NCI-H345 (cell line): ENCODE data around the gene CPSF4.

Source experiments
- DNase-seq: peaks from one replicate; lab custom pipeline; 2025; lab: John Stamatoyannopoulos, UW

The CPSF4 gene

DNA sequence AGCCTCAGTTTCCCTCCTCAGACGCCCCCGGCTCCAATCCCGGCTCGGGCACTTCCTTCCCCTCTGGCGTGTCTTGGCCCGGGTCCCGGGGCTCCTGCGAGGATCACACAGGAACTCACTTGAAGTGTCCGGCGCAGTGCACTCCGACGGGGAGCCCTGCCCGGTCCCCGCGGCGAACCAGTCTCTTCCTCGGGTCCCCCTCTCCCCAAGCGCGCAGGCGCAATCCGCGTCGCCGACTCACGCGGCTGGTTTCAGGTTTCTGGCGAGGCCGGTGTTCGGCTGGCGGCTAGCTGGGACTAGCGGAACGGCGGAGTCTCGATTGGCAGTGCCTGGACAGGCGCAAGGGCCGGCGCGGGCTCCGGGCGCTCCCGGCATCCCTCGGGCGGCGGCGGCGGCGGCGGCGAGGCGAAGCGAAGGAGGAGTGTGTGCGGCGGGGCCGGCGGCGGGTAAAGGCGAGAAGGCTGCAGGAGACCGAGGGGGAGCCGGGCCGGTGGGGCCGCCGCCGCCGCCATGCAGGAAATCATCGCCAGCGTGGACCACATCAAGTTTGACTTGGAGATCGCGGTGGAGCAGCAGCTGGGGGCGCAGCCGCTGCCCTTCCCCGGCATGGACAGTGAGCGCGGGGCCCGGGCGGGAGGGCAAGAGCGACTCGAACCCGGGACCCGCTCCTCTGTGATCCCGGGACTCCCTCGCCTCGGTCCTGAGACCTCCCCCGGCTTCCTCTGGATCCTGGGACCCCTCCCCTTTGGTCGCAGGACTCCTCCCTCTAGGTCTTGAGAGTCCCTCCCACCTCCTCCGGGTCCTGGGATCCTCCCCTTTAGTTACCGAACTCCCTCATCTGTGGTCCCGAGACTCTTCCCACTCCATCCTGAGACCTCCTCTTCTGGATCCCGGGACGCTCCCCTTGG, at the start of gene CPSF4, which contains the start of gene PTCD1:
Gene CPSF4, plus strand, starts transcription at position 371 of the 908 bp plus-strand sequence. Its CDS starts 140 bp downstream, at position 511.
Gene PTCD1, minus strand, starts transcription at position 226 of the 908 bp plus-strand sequence. CDS start 3,556 bp downstream, outside the sequence.
- peak; percentile 93 for DNase-seq

DNA sequence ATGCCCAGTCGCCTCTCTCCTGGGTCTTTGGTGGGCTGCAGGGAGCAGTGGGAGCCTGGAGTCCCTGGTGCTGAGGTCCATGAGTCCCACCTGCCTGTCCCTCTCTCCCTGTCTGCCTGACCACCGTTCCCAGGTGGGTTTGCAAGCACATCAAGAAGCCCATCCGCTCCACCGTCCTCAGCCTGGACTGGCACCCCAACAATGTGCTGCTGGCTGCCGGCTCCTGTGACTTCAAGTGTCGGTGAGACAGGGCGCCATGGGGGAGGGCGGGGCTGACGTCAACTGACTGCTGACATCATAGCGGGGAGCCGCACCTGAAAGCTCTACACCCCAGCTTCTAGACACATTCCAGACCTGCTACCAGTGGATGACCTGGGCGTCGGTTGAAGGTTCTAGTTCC, 49.0 kb upstream of the CPSF4 start:
- DNase-seq: no peak

DNA sequence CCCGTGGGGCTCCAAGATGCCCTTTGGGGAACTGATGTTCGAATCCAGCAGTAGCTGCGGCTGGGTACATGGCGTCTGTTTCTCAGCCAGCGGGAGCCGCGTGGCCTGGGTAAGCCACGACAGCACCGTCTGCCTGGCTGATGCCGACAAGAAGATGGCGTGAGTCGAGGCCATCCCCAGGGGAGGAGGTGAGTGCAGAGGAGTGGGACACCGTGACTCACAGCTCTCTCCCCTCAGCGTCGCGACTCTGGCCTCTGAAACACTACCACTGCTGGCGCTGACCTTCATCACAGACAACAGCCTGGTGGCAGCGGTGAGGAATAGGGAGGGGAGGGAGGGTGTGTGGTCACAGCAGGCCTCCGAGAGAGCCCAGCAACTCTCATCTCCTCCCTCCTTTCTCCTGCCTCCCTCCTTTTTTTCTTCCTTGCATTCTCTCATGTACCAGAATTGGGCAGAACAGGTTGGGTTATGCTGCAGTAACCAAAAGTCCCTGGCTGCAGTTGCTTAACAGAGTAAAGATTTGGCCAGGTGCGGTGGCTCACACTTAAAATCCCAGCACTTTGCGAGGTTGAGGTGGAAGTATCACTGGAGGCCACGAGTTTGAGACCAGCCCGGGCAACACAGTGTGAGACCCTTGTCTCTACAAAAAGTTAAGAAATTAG, 47.7 kb upstream of the CPSF4 start:
- no peak for DNase-seq

DNA sequence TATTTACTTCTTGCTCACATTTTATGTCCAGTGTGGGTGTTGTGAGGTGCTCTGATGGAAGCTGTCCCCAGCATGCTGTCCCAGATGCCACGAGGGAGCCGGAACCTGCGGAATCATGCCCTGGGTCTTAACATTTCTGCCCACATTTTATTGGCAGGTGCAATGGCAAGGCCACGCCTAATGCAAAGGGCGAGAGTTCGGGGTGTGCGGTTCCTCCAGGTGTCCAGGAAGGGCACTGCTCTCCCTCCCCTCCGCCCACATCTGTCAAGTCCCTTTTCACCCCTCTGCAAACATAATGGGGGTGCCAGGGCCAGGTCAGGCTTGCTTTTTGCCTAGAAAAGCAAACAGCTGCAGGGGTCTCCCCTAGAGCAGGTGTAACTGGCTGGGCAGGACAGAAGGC, 46.7 kb upstream of the CPSF4 start:
- DNase-seq: no peak

DNA sequence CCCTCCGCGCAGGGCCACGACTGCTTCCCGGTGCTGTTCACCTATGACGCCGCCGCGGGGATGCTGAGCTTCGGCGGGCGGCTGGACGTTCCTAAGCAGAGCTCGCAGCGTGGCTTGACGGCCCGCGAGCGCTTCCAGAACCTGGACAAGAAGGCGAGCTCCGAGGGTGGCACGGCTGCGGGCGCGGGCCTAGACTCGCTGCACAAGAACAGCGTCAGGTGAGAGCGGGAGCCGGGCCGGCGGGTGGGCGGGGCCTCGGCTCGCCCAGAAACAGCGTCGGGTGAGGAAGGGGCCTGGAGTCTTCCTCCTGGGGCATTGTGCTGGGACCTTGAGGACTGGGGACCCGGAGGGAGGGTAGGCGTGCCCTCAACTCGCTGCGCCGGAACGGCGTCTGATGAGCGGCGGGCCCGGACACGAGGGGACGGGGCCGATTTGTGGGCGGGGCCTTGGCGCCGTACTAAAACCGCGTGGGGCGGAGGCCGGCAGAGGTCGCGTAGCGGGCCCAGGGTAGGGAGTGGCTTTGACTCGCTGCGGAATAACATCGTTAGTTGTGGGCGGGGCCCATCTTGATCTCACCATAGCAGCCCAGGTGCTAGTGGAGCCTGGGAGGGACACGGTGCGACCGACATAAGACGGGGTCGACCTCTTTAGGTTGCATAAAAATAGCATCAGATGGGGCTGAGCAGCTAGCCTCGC, 45.9 kb upstream of the CPSF4 start:
- DNase-seq: peak; percentile 63

DNA sequence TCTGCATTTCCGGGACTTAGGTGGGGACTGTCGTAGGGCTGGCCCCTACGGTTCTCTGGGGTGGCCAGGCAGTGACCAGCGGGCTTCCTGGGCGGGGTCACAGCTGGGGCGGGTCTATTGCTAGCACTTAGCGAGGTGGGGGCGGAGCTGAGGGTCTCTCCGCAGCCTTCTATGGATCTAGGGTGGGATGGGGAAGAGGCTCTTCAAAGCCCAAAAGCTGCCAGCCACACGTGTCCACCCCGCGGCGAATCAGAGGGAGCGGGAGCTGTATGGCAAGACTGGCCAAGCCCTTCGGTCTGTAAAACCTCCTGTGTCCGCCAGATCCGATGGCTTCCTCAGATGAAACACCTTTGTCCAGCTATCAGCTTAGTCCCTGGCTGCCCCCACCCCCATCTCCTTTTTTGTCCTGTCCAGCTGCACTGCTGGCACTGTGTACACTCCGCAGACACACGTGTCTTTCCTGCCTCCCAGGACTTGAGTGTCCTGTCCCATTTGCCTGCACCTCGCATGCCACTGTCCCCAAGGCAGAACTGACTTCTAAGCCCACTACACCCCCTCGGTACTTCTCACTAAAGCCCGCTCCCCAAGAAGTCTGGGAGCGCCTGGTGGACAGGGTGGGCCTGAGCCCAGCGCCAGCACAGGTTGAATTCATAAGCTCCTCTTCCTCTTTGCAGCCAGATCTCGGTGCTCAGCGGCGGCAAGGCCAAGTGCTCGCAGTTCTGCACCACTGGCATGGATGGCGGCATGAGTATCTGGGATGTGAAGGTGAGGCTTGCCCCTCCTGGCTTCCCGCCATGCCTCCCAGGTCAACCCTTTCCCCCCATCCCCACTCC, 45.2 kb upstream of the CPSF4 start:
- DNase-seq: peak; percentile 43

DNA sequence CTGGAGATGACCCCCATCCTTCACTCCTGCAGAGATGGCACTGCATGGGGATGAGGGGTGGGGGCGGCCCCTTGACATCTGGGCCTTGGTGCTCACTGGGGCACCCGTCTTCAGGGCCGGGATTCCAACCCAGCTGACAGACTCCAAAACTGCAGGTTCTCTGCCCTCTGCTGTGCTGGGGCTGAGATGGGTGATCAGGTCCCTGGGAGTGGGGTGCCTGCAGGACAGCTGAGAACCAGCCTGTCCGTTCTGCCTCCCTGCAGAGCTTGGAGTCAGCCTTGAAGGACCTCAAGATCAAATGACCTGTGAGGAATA, 44.6 kb upstream of the CPSF4 start:
- no peak for DNase-seq

DNA sequence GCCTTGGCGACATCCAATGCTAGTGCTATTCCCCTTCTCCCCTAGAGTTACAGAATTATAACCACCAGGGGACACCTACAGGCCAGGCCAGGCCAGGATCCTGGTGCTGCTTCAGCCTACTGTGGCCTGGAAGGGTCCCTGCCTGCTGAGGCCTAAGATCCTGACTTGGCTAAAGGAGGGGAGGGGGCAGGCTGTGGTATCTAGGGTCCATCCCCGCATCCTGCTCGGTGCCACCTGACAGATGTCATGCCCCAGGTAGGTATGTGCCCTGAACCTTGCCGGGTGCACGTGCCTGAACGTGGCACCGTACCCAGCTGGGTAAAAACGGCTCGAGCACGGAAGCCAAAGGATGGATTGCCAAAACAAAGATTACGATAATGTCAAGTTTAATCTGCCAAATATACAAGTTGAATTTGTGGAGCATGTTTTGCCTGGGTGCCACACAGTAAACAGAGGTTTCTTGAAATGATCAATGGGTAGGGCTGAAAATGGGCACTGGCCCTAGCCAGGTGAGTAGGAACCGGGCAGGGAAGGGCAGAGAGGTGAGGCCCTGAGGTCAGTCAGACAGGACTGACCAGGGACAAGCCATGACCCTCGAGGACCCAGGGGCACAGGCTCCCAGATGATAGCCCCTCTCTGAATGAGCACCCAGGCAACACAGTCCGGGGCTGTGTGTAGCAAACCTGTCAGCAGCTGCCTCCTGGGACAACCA, 43.0 kb upstream of the CPSF4 start:
- no peak for DNase-seq

DNA sequence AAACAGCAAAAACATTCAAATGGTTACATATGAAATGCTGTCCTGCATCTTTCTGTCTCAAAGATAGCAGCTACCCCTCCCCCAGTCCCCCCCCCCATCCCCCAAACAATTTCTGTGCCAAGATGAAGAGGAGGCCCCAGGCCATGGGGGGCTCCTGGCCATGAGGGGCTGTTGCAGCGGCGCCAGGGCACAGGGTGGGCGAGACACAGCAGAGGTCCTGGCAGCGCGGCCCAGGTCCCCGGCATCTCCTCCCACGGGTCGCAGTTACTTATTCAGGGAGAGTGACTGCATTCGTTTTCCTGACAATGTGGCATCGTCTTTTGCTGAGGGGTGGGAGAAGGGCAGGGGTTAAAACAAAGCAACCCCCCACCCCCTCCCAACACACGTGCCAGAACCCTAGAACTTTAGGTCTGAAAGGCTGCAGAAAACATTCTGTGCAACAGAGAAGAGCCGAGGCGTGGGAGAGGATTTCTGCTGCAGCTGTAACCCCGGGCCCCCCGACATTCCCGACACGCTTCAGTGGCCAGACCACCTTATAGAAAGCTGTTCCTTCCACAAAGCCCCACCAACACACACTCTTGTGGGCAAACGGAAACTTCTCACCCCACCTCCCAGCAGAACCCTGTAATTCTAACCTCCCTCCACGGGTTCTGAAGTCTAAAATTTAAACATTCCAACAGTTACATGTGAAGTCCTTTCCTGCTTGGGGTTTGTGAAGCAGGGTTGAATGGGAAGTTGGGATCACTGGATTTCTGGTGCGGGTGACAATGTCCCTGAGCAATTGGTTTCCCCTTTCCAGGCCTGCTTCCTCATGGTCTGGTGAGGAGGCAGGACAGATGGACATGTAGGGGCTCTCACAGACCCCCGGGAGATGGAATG, 42.1 kb upstream of the CPSF4 start:
- no peak for DNase-seq

DNA sequence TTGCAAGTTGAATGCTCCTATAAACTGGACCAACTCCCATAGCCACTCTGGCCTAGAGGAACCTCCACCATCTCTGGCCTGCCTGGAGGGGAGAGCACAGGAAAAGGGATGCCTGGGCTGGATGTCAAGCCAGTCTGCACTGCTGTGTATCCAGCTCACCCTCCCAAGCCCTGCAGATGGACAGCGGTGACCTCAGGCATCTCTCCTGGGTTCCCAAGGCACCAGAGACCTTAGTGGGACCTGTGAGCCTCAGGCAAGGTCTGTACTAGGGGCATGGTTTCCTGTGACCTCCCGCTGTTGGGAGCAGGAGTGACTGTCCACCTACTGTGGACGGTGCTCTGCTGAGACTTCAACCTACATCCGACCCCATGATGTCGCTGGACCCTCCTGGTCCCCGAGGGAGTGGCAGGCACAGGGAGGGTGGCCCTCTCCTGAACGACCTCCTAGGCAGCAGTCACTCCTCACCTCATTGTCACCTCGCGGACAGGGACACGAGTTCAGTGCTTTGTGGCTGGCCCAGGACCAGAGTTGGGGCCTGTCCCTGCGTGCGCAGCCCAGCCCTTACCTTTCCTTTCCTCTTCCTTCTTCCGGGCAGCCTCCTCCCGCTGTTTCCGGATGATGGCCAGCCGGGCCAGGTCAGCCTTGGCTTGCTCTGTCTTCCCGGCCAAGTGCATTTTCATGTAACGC, 41.3 kb upstream of the CPSF4 start:
- DNase-seq: no peak

DNA sequence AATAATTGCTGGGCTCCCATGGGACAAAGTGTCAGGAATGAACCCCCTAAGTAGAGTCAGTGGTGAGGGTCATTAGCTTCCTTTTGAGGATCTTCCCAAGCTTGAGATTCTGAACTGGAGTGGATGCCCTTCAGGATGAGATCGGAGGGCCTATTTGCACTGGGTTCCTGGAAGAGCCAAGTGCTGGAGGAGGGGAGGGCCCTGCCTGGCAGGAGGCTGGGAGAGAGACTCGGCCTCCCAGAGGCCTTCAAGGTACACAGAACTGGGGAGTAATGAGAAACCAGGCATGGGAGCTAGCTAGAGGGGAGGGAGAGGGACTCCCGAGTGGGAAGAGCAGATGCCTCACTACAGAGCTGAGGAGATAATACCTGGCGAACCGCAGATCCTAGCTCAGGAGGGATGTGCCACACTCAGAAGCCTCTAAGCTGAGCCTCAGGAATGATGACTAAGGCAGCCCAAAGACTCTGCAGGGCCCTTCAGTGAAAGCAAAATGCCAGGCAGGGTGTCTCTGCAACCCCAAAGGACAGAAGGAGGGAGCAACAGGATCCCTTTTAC, 39.8 kb upstream of the CPSF4 start:
- DNase-seq: no peak

DNA sequence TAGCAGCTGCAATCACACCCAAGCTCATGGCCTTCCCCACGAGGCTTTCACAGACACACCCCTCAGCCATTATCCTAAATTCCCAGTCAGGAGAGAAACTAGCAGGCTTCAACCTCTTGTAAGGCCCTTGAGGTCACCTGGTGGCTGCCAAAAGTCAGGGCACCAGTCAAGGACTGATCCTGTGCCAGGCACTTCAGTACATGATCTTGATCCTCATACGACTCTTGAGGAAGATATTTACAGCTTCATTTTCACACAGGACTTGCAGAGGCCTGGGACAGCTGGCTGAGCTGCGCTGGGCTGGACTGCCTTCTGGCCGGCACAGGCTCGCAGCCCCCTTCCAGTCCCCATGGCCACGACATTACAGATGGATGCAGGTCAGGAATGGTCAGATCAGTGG, 39.1 kb upstream of the CPSF4 start:
- DNase-seq: no peak

DNA sequence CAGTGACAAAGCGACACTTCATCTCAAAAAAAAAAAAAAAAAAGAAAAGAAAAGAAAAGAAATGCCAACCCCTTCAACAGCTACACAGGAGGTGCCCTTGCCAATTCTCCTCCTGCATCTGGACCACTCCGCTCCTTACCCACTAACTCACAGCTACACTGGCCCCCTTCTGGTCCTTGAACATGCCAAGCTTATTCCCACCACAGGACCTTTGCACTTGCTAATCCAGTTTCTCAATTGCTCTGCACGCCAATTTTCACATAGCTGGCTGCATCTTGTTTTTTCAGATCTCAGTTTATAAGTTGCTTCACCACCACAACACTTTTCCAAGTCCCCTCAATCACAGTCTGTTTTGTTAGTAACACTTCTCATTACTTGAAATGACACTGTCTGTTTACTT, 35.9 kb upstream of the CPSF4 start:
- DNase-seq: no peak

DNA sequence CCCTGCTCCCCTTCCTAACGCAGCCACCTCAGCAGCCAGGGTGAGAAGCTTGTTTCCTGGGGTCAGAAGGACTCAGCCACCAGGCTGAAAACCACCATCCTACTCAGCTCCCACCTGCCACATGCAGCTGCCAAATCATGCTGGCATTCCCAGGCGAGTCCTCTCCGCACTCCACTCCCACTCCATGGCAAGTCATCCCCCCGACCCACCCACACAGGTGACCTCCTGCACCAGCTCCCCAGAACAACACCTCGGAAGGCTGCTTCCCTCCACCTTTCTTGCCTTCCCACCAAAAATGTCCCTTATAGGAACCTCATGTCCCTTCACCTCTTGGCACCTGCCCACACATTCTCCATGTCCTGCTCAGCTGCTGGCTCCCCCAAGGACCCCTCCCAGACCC, 35.0 kb upstream of the CPSF4 start:
- DNase-seq: no peak

DNA sequence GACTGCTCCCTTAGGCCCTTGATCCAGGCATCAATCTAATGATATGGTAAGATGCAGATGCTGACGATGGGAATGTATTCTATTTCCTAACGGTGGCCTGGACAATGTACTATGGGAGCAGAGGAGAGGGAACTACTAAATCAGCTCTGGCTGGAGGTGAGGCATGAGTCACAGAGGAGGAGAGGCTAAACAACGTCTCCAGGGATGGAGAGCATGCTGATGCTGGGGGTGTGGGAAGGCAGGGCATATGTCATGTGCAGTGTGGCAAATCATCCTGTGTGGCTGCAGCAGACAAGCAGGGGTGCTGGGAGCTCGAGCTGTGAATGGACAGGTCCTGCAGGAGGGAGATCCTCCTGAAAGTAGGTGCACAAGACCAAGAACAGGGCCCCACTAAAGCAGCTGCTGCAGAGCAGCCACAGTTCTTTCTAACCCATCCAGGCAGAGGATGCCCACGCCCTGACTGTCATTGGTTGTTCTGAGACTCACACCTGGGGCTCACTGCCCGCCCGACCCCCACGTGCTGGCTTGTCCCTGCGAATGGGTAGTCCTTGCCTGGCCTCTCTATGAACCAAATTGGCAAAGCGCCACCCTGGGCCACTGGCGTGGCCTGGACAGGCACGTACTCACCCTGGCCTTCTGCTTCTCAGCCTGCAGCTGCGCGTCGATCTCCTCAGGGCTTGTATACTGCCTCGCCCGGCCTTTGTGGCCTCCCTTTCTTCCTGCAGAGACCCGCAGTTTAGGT, 34.3 kb upstream of the CPSF4 start:
- no peak for DNase-seq

DNA sequence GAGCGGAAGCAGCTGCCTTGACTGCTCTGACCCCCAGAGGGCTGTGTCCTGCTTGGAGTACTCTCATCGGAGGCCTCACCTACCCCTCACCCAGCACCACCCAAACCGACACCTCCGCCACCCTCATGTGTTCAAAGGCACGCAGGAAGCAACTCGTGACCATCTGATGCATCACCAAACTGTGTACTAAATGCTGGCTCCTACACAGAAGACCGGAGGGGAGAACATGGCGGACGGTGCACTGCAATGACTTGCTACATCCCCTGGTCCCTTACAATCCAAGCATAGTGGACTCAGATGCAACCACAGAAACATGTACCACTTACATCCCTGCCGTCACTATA, 33.8 kb upstream of the CPSF4 start:
- no peak for DNase-seq

DNA sequence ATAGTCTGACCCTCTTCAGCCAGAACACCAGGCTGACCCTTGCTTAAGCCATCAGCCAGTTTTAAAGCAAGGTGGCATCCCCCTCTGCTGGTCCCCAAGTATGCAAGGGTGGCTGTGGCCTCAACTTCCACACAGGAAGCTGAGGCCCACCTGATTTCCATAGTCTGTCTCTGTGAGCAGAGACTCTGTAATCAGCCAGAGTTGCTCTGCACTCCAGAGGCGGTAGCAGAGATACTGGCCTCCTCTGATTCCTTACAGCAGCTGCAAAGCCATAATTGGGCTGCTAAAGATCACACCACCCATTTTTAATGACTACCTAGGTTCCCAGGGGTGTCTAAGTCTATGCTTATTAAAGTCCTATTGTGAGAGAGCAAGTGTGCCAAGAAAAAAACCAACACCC, 32.2 kb upstream of the CPSF4 start:
- no peak for DNase-seq

DNA sequence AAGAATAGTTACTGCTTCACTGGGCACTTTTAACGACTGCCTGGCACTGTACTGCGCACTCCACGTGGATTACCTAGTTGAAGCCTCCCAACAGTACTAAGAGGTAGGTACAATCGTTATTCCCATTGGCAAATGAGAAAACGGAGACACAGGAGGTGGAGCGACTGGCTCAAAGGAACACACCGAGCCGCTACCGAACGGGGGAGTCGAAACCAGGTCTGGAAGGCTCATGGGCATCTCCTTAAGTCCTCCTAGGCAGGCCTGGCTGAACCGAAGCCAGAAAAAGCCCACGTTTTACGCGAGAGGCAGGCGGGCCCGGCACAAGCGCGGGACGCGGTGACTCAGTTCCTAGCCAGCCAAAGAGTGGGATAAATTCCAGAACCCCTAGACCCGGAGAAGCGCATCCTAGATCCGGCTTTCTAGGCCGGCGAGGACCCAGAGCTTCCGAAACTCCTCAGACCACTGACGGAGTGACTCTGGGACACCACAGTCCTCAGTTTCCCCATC, 30.8 kb upstream of the CPSF4 start:
- peak; percentile 20 for DNase-seq
